GM12873 (cell line): ENCODE measurements around the gene NCKAP5.

Source experiments
- TF ChIP-seq, protein P1 (sequence below): IDR thresholded peaks from 2 replicates; pipeline ENCODE4 v1.5.1; 2012; ENCODE audit warnings: low read depth, mild to moderate bottlenecking, moderate library complexity, low read length, control low read depth; ENCODE audit not compliant: insufficient read depth; ENCODE audit errors: missing control alignments

NCKAP5 gene

GRCh38 chr2:132999421-132999820 lies 568.8 kb downstream of the NCKAP5 start:
- TF ChIP-seq, protein P1, sequence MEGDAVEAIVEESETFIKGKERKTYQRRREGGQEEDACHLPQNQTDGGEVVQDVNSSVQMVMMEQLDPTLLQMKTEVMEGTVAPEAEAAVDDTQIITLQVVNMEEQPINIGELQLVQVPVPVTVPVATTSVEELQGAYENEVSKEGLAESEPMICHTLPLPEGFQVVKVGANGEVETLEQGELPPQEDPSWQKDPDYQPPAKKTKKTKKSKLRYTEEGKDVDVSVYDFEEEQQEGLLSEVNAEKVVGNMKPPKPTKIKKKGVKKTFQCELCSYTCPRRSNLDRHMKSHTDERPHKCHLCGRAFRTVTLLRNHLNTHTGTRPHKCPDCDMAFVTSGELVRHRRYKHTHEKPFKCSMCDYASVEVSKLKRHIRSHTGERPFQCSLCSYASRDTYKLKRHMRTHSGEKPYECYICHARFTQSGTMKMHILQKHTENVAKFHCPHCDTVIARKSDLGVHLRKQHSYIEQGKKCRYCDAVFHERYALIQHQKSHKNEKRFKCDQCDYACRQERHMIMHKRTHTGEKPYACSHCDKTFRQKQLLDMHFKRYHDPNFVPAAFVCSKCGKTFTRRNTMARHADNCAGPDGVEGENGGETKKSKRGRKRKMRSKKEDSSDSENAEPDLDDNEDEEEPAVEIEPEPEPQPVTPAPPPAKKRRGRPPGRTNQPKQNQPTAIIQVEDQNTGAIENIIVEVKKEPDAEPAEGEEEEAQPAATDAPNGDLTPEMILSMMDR, result no peak

DNA sequence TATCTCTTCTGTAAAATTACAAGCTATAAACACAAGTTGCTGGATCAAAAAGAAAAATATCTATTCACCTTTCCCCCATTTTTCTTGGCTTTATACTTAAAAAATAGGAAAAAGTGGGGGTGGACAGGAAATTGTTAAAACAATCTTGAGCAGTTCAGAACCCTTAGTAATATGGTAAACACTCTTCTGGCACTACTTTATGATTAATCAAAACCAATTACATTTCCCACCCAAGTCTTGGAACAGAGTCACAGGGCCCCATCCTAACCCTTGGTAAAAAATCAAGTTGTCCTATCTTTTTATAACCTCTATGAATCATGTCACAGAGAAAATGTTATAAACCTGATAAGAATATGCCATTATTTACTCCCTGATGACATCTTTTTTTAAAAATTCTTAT lies 570.0 kb downstream of the NCKAP5 start:
- TF ChIP-seq, protein P1, result no peak

DNA sequence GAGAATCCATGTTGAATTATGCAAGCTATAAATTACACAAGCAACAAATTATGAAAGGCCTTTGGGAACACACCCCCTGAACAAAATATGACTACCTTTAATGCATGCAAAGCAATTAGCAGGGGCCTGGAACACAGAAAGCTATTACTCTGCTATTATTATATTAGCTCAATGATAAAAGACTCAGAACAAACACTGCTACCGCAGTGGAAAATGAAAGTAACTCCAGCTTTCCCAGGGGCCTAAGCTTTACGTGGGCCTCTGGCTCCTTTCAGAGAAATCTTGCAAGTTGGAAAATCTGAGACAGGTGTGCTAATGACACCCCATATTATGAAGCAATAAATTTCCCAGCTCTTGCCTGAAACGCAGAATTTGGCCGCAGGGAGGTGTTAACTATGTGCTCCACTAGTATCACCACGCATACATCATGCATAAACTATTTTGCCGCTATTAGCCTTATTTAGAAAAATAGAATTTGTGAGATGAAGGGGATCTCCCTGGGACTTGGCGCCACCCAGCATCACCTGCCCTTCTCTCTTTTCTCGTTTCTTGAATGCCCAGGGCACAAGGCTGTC lies 576.7 kb downstream of the NCKAP5 start:
- TF ChIP-seq, protein P1, result no peak

- TF ChIP-seq, protein P1, result no peak
Observed at GRCh38 chr2:132984731-132985130, 583.5 kb downstream of the NCKAP5 start.

GRCh38 chr2:132980304-132980703 lies 588.0 kb downstream of the NCKAP5 start:
- TF ChIP-seq, protein P1, result no peak

DNA sequence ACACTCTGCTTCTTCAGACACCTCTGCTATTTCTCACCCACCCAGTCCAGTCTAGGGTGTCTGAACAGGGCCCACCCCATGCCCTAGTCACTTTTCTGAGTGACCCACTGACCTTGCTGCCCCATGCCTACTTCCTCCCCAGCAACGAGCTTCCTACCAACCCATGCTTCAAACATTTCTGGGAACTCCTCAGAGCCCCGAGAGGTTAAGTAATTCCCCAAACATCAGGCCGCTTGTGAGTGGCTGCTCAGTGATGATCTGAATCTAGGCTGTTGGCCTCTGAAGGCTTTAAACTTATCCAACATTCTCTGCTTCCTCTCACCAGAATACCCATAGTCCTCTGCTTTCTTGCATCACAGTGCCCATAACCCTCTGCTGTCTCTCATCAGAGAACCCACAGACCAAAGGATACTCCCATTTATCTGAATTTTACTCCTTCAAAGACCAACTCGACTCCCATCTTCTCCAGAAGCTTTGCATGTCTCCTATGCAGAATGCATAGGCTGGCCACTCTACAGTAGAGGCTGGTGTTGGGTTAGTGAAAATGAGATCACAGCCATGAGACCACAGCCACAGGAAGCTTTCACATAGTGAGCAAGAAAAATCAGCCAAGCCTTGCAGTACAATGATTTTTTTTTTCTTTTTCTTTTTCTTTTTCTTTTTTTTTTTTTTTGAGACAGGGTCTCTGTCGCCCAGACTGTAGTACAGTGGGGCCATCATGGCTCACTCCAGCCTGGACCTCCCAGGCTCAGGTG lies 588.7 kb downstream of the NCKAP5 start:
- TF ChIP-seq, protein P1, result no peak

DNA sequence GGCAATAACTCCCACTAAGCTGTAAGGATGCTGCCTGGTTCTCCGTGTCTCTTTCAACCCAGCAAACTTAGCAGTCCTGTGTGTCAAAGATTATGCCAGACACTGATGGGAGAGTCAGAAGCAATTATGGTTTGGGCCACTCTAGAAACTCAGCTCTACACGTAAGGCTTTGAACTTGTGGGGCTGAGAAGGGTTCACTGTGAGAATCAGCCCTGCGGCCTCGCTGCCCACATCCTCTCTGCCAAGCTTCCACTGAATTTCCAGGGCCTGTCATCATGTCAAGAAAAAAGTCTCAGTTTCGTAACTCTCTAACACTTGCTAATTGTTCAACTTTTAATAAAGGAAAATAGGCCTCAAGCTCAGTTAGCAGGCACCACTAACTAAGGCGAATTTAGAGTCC lies 589.4 kb downstream of the NCKAP5 start:
- TF ChIP-seq, protein P1, result no peak
